Stimulated activated memory B cell treated with anti-CD40 and anti-IgM and Interleukin-4, amounts not matched to agents 10 μg/mL and 1 μg/mL and 100 μg/mL, for 72 hours (primary cell): ENCODE measurements around the gene PPP2R1B.
"Not testable (repeated sequence)": the region's sequence is repeated elsewhere in the genome, so short reads cannot be mapped to it uniquely, and the experiment has no call there.

ENCODE experiments used
- ATAC-seq: fragments of 150-1000 bp; cut with Tn5 transposase; 2 replicates; pipeline ENCODE4 v1.10.0; 2021
- H3K27ac Mint-ChIP-seq: one replicate; pipeline ENCODE4 v1.8.0; 2022; ENCODE audit warnings: mild to moderate bottlenecking, mixed read lengths
- H3K27me3 Mint-ChIP-seq: one replicate; pipeline ENCODE4 v1.8.0; 2022; ENCODE audit warnings: mixed read lengths
- H3K36me3 Mint-ChIP-seq: one replicate; pipeline ENCODE4 v1.8.0; 2022; ENCODE audit warnings: mixed read lengths
- H3K4me1 Mint-ChIP-seq: one replicate; pipeline ENCODE4 v1.8.0; 2022; ENCODE audit warnings: mixed read lengths
- H3K4me3 Mint-ChIP-seq: one replicate; pipeline ENCODE4 v1.8.0; 2022; ENCODE audit warnings: mild to moderate bottlenecking, moderate library complexity, mixed read lengths
- H3K9me3 Mint-ChIP-seq: one replicate; pipeline ENCODE4 v1.8.0; 2022; ENCODE audit warnings: mixed read lengths

Gene PPP2R1B

DNA sequence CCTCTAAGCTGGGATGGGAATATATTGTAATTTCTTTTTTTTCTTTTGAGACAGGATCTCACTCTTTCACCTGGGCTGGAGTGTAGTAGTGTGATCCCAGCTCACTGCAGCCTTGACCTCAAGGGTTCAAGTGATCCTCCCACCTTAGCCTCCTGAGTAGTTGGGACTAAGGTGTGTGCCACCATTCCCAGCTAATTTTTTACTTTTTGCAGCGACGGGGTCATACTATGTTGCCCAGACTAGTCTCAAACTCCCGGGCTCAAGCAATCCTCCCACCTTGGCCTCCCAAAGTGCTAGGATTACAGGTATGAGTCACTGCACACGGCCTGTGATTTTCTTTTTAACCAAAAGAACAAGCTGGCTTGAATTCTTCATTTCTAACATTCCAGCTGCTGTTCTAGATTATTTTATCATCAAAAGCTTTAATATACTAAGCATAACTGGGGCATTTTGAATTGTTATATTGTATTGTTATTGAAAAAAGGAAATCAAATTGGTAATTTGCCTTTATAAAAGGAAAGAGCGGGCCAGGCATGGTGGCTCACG, 26.8 kb upstream of the PPP2R1B start:
- no peaks in the 10 kb centered on the region for H3K27me3 Mint-ChIP-seq
- H3K27ac Mint-ChIP-seq, result no peak overlapping the region
- peaks cover 10% of the 10 kb centered on the region for H3K4me1 Mint-ChIP-seq
- peaks cover 31% of the 10 kb centered on the region for H3K36me3 Mint-ChIP-seq
- H3K4me3 Mint-ChIP-seq, result no peak overlapping the region
- peaks cover 5% of the 10 kb centered on the region for H3K9me3 Mint-ChIP-seq
- ATAC-seq, result no peak

DNA sequence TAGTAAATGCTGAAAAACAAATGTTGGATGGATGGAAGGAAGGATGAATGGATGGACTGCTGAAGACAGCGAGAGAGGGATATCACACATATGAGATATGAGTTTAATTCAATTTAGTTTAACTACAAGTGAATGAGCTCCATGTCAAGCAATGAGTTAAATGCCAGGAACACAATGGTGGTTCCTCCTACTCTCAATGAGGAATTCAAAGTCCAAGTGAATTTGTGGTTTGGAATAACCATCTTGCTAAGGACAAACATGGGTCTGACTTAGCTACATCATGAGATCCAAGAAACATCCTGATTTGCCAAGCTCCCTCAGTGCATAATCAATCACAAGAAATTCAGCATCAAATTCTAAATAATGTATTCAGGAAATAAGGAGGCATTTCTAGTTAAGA, 26.1 kb upstream of the PPP2R1B start:
- Mint-ChIP-seq H3K9me3 (peaks cover 2% of the 10 kb centered on the region), H3K36me3 (peaks cover 24% of the 10 kb centered on the region), H3K27me3 (no peaks in the 10 kb centered on the region), H3K4me3 (no peak overlapping the region), H3K4me1 (peaks cover 10% of the 10 kb centered on the region), H3K27ac (no peak overlapping the region)
- ATAC-seq, result no peak

GRCh38 chr11:111788464-111788863, 22.3 kb upstream of the PPP2R1B start:
- no peak for ATAC-seq
- H3K4me3 Mint-ChIP-seq, result no peak overlapping the region
- peaks cover 26% of the 10 kb centered on the region for H3K36me3 Mint-ChIP-seq
- no peak overlapping the region for H3K27ac Mint-ChIP-seq
- no peaks in the 10 kb centered on the region for H3K27me3 Mint-ChIP-seq
- H3K4me1 Mint-ChIP-seq, result no peaks in the 10 kb centered on the region
- no peaks in the 10 kb centered on the region for H3K9me3 Mint-ChIP-seq

DNA sequence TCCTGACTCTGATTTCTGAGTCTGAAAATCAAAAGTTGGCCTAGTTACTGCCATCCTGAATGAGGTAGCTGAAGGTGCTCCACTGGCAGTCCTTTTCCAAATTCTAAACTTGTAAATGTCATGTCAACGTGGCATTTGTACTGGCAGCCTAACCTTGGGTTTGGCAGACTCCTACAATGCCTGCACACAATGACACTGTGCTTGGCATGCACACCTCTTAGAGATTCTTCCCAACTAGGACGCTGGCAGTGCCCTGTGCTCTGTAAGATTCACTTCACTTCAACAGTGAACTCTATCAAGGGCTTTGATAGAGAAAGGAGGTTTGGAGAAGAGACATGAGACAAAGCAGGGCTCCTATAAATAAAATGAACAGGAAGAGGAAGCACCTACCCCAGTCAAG, 21.9 kb upstream of the PPP2R1B start:
- no peaks in the 10 kb centered on the region for H3K27me3 Mint-ChIP-seq
- H3K9me3 Mint-ChIP-seq, result no peaks in the 10 kb centered on the region
- no peak overlapping the region for H3K4me3 Mint-ChIP-seq
- ATAC-seq, result no peak
- H3K36me3 Mint-ChIP-seq, result peaks cover 26% of the 10 kb centered on the region
- H3K4me1 Mint-ChIP-seq, result no peaks in the 10 kb centered on the region
- no peak overlapping the region for H3K27ac Mint-ChIP-seq

- H3K27me3 Mint-ChIP-seq, result no peaks in the 10 kb centered on the region
- H3K4me1 Mint-ChIP-seq, result no peaks in the 10 kb centered on the region
- no peak for ATAC-seq
- H3K4me3 Mint-ChIP-seq, result no peak overlapping the region
- peaks cover 26% of the 10 kb centered on the region for H3K36me3 Mint-ChIP-seq
- H3K9me3 Mint-ChIP-seq, result no peaks in the 10 kb centered on the region
- no peak overlapping the region for H3K27ac Mint-ChIP-seq
Observed at GRCh38 chr11:111785886-111786412, 19.8 kb upstream of the PPP2R1B start.

DNA sequence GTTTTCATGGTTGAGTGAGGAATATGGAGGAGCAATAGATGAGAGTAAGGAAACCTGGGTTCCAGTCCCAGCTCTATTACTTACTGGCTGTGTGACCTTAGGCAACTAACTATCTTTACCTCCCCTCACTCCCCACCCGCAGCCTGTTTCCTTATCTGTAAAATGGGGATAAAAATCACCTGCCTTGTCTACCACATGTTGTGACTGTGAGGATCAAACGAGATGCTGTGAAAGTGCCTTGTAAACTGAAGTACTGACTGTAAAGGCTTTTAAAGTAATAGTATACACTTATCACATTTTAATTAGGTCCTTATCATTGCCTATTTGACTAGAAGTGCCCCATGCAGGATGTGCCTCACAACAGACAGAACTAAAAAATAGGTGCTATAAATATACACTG, 18.9 kb upstream of the PPP2R1B start:
- Mint-ChIP-seq H3K27me3 (no peaks in the 10 kb centered on the region), H3K36me3 (peaks cover 20% of the 10 kb centered on the region), H3K27ac (no peak overlapping the region), H3K4me1 (no peaks in the 10 kb centered on the region), H3K4me3 (no peak overlapping the region), H3K9me3 (no peaks in the 10 kb centered on the region)
- ATAC-seq, result no peak

DNA sequence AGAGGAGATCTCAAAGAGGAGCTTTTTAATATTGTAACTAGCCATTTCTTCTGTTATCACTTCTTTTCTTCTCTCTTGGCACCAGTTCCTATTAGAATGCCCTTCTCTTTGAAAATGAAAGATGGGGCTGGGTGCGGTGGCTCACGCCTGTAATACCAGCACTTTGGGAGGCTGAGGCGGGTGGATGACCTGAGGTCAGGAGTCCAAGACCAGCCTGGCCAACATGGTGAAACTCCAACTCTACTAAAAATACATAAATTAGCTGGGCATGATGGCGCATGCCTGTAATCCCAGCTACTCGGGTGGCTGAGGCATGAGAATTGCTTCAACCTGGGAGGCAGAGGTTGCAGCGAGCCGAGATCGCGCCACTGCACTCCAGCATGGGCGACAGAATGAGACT, 18.1 kb upstream of the PPP2R1B start:
- peaks cover 20% of the 10 kb centered on the region for H3K36me3 Mint-ChIP-seq
- not testable (repeated sequence) for H3K4me3 Mint-ChIP-seq, H3K9me3 Mint-ChIP-seq, H3K27me3 Mint-ChIP-seq, H3K4me1 Mint-ChIP-seq, H3K27ac Mint-ChIP-seq, ATAC-seq

DNA sequence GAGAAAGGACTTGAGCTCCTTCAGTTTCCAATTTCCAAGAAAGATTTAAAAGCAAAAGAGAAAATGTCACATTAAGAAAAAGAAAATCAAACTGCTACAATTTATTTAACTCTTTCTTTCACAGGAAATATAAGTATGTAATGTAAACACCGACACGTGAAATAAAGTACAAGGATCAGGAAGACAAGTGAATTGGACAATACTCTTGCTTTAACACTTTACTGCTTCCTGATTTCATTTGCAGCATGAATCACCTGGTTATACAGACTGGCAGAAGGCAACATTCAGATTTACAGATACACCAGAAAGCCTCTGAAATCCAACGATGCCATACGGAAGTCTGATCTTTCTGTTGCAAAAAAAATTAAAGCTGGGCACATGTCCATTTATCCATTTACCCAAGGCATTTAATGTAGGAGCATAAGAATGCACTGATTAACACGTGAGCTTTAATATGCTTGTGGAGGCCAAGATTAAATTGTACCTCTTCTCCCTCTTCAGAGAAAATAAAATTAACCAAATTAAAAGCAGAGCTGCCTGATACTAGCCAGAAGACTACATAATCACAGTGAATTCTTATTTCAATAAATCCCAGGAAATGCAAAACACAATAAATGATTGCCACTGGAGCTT, 16.0 kb upstream of the PPP2R1B start:
- H3K36me3 Mint-ChIP-seq, result peaks cover 20% of the 10 kb centered on the region
- H3K4me3 Mint-ChIP-seq, result no peak overlapping the region
- no peak overlapping the region for H3K27ac Mint-ChIP-seq
- ATAC-seq, result no peak
- H3K9me3 Mint-ChIP-seq, result no peaks in the 10 kb centered on the region
- H3K27me3 Mint-ChIP-seq, result no peaks in the 10 kb centered on the region
- peaks cover 5% of the 10 kb centered on the region for H3K4me1 Mint-ChIP-seq

DNA sequence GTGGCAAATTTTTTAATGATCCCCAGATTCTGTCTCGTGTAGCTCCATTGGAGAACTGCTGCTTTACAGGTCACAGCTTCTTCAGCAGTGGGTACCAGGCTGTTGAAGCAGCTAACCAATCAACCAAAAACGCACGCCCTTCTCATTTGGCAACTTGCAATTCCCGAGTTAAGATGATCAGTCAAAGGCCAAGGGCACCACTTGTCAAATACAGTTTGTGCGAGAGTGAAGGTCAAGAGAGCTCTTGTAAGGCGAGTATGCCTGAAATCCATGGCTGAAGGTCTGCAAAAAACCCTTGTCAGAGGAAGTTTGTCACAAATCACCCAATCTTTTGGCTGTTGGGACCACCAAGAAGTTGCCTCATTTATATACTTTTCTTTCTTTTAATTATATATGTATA, 12.9 kb upstream of the PPP2R1B start:
- Mint-ChIP-seq H3K4me1 (peaks cover 18% of the 10 kb centered on the region), H3K27ac (no peak overlapping the region), H3K27me3 (no peaks in the 10 kb centered on the region), H3K36me3 (peaks cover 2% of the 10 kb centered on the region), H3K4me3 (no peak overlapping the region), H3K9me3 (no peaks in the 10 kb centered on the region)
- no peak for ATAC-seq

GRCh38 chr11:111778047-111778558, 11.9 kb upstream of the PPP2R1B start:
- H3K4me3 Mint-ChIP-seq, result no peak overlapping the region
- H3K27ac Mint-ChIP-seq, result peak overlapping the region; percentile 61
- H3K4me1 Mint-ChIP-seq, result peaks cover 18% of the 10 kb centered on the region
- no peaks in the 10 kb centered on the region for H3K9me3 Mint-ChIP-seq
- no peak for ATAC-seq
- no peaks in the 10 kb centered on the region for H3K36me3 Mint-ChIP-seq
- H3K27me3 Mint-ChIP-seq, result no peaks in the 10 kb centered on the region

- H3K27ac Mint-ChIP-seq, result peak overlapping the region; percentile 55
- no peaks in the 10 kb centered on the region for H3K36me3 Mint-ChIP-seq
- H3K4me3 Mint-ChIP-seq, result no peak overlapping the region
- no peaks in the 10 kb centered on the region for H3K27me3 Mint-ChIP-seq
- ATAC-seq, result peak; percentile 87
- H3K9me3 Mint-ChIP-seq, result no peaks in the 10 kb centered on the region
- peaks cover 18% of the 10 kb centered on the region for H3K4me1 Mint-ChIP-seq
Observed at GRCh38 chr11:111777094-111778046, 11.2 kb upstream of the PPP2R1B start.

GRCh38 chr11:111776398-111777093, 10.4 kb upstream of the PPP2R1B start:
- H3K9me3 Mint-ChIP-seq, result no peaks in the 10 kb centered on the region
- H3K4me3 Mint-ChIP-seq, result no peak overlapping the region
- H3K27me3 Mint-ChIP-seq, result no peaks in the 10 kb centered on the region
- H3K27ac Mint-ChIP-seq, result peak overlapping the region; percentile 55
- H3K36me3 Mint-ChIP-seq, result no peaks in the 10 kb centered on the region
- H3K4me1 Mint-ChIP-seq, result peaks cover 18% of the 10 kb centered on the region
- peak; percentile 97 for ATAC-seq

- Mint-ChIP-seq H3K27ac (no peak overlapping the region), H3K9me3 (no peaks in the 10 kb centered on the region), H3K27me3 (no peaks in the 10 kb centered on the region), H3K36me3 (no peaks in the 10 kb centered on the region), H3K4me1 (peaks cover 18% of the 10 kb centered on the region), H3K4me3 (no peak overlapping the region)
- ATAC-seq, result no peak
Observed at GRCh38 chr11:111774955-111775710, 8.9 kb upstream of the PPP2R1B start.

DNA sequence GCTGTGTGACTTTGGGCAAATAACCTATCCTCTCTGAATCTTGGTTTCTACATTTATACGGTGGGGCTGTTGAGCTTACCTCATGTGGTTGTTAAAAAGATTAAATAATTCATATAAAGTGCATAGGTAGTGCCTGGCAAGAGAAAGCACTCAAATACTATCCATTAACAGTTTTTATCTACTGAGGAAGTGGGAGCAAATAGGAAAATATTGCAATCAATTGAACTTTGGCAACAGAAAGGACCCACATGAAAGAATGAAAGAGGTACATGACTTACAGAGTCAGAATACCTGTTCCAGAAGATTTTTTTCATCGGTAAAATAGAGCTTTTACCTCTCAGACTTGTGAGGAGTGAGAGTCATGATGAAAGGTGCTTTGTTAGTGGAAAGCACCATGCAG, 6.3 kb upstream of the PPP2R1B start:
- no peaks in the 10 kb centered on the region for H3K36me3 Mint-ChIP-seq
- no peak overlapping the region for H3K4me3 Mint-ChIP-seq
- ATAC-seq, result no peak
- H3K27me3 Mint-ChIP-seq, result no peaks in the 10 kb centered on the region
- no peak overlapping the region for H3K27ac Mint-ChIP-seq
- H3K4me1 Mint-ChIP-seq, result peaks cover 17% of the 10 kb centered on the region
- no peaks in the 10 kb centered on the region for H3K9me3 Mint-ChIP-seq
